Activated CD4-positive, alpha-beta memory T cell treated with anti-CD3 and anti-CD28 coated beads for 36 hours (primary cell): ENCODE measurements around the gene LIN28B. TPM values are rescaled to one million over a fixed set of nuclear protein-coding genes. Genes with fewer than 3 reads are reported as not detected.

Experiments used
- CTCF ChIA-PET: fragments of 350-600 bp; sonication (Branson Sonifier 250); formaldehyde crosslinking; loops from one replicate; lab custom pipeline; 2021; ENCODE audit warnings: antibody characterized with exemption, inconsistent platforms; lab: Charles Lee
- POLR2A ChIA-PET: fragments of 350-600 bp; sonication (Branson Sonifier 250); formaldehyde crosslinking; loops from one replicate; lab custom pipeline; 2021; ENCODE audit warnings: antibody characterized with exemption; lab: Charles Lee
- DNase-seq: peaks from one replicate; pipeline ENCODE4 v3.0.0-alpha.2; 2020
- H3K27ac Mint-ChIP-seq: one replicate; pipeline ENCODE4 v1.8.0; 2021; ENCODE audit warnings: mixed read lengths
- H3K27me3 Mint-ChIP-seq: one replicate; pipeline ENCODE4 v1.8.0; 2021; ENCODE audit warnings: mixed read lengths
- H3K36me3 Mint-ChIP-seq: one replicate; pipeline ENCODE4 v1.8.0; 2021; ENCODE audit warnings: mixed read lengths
- H3K4me1 Mint-ChIP-seq: one replicate; pipeline ENCODE4 v1.8.0; 2021; ENCODE audit warnings: low read depth, mixed read lengths
- H3K4me3 Mint-ChIP-seq: one replicate; pipeline ENCODE4 v1.8.0; 2021; ENCODE audit warnings: mild to moderate bottlenecking, mixed read lengths
- H3K9me3 Mint-ChIP-seq: one replicate; pipeline ENCODE4 v1.8.0; 2021; ENCODE audit warnings: mixed read lengths
- intact Hi-C: fragments of 100-400 bp; cut with micrococcal nuclease; formaldehyde crosslinking; loops from one replicate; pipeline ENCODE4 v1.15.1; 2023
- total RNA-seq, 2 experiments: library from RNA; stranded (reverse); gene quantifications; one replicate each; pipeline ENCODE4 v1.2.3, GENCODE V29; 2021

The LIN28B gene
- total RNA-seq, 2 experiments from 2014 or later, result not detected

- peaks cover 10% of the 10 kb centered on the region for H3K27me3 Mint-ChIP-seq
- ChIA-PET POLR2A (no interaction called here), CTCF (interaction anchor here (1.3 kb wide), 1 partner anchor 19 kb away, joined by 3 read pairs; no protein-coding TSS in a partner anchor)
- H3K4me1 Mint-ChIP-seq, result no peaks in the 10 kb centered on the region
- no peak overlapping the region for H3K27ac Mint-ChIP-seq
- no peaks in the 10 kb centered on the region for H3K36me3 Mint-ChIP-seq
- no peak overlapping the region for H3K4me3 Mint-ChIP-seq
- no peak for DNase-seq
- intact Hi-C loops, result no loop called here
- H3K9me3 Mint-ChIP-seq, result no peaks in the 10 kb centered on the region
Measured at GRCh38 chr6:105107207-105107606, 150.3 kb downstream of the LIN28B start.

- Mint-ChIP-seq H3K36me3 (no peaks in the 10 kb centered on the region), H3K27me3 (peaks cover 14% of the 10 kb centered on the region), H3K9me3 (no peaks in the 10 kb centered on the region), H3K27ac (no peak overlapping the region), H3K4me3 (no peak overlapping the region), H3K4me1 (no peaks in the 10 kb centered on the region)
- intact Hi-C loops, result no loop called here
- DNase-seq, result no peak
- POLR2A ChIA-PET, result no interaction called here
- CTCF ChIA-PET, result no interaction called here
Measured at GRCh38 chr6:105108631-105109262, 151.8 kb downstream of the LIN28B start.

GRCh38 chr6:105109955-105110895 lies 153.3 kb downstream of the LIN28B start:
- Mint-ChIP-seq H3K27ac (no peak overlapping the region), H3K27me3 (peaks cover 16% of the 10 kb centered on the region), H3K4me1 (no peaks in the 10 kb centered on the region), H3K9me3 (no peaks in the 10 kb centered on the region), H3K4me3 (no peak overlapping the region), H3K36me3 (no peaks in the 10 kb centered on the region)
- ChIA-PET CTCF (interaction anchor here (0.8 to 1.1 kb wide), 2 partner anchors 23 to 313 kb away, joined by 3 read pairs; no protein-coding TSS in a partner anchor), POLR2A (interaction anchor here (0.6 kb wide), 1 partner anchor 218 kb away, joined by 3 read pairs; no protein-coding TSS in a partner anchor)
- no peak for DNase-seq
- intact Hi-C loops, result no loop called here

GRCh38 chr6:105111105-105111504 lies 154.2 kb downstream of the LIN28B start:
- ChIA-PET POLR2A (no interaction called here), CTCF (interaction anchor here (1.1 kb wide), 1 partner anchor 312 kb away, joined by 3 read pairs; no protein-coding TSS in a partner anchor)
- no peak overlapping the region for H3K27ac Mint-ChIP-seq
- H3K27me3 Mint-ChIP-seq, result peaks cover 16% of the 10 kb centered on the region
- H3K4me3 Mint-ChIP-seq, result no peak overlapping the region
- intact Hi-C loops, result no loop called here
- DNase-seq, result no peak
- no peaks in the 10 kb centered on the region for H3K36me3 Mint-ChIP-seq
- H3K9me3 Mint-ChIP-seq, result no peaks in the 10 kb centered on the region
- no peaks in the 10 kb centered on the region for H3K4me1 Mint-ChIP-seq

GRCh38 chr6:105111871-105112270 lies 155.0 kb downstream of the LIN28B start:
- intact Hi-C loops, result no loop called here
- CTCF ChIA-PET, result no interaction called here

GRCh38 chr6:105112577-105112976 lies 155.7 kb downstream of the LIN28B start:
- no peak for DNase-seq
- no peaks in the 10 kb centered on the region for H3K9me3 Mint-ChIP-seq
- no peak overlapping the region for H3K27ac Mint-ChIP-seq
- intact Hi-C loops, result no loop called here
- no peak overlapping the region for H3K4me3 Mint-ChIP-seq
- H3K4me1 Mint-ChIP-seq, result no peaks in the 10 kb centered on the region
- H3K27me3 Mint-ChIP-seq, result peaks cover 16% of the 10 kb centered on the region
- no peaks in the 10 kb centered on the region for H3K36me3 Mint-ChIP-seq
- ChIA-PET POLR2A (no interaction called here), CTCF (interaction anchor here (0.7 to 1.3 kb wide), 4 partner anchors 10 to 290 kb away, joined by 3 to 4 read pairs (median 3); partner anchors contain the start of gene PREP)

More at GRCh38 chr6:105111871-105112270, 155.0 kb downstream of the LIN28B start:
- POLR2A ChIA-PET, result no interaction called here
- H3K9me3 Mint-ChIP-seq, result no peaks in the 10 kb centered on the region
- H3K4me3 Mint-ChIP-seq, result no peak overlapping the region
- H3K27ac Mint-ChIP-seq, result no peak overlapping the region
- peaks cover 16% of the 10 kb centered on the region for H3K27me3 Mint-ChIP-seq
- no peak for DNase-seq
- H3K36me3 Mint-ChIP-seq, result no peaks in the 10 kb centered on the region
- H3K4me1 Mint-ChIP-seq, result no peaks in the 10 kb centered on the region

- Mint-ChIP-seq H3K36me3 (no peaks in the 10 kb centered on the region), H3K4me3 (no peak overlapping the region), H3K27ac (no peak overlapping the region), H3K9me3 (no peaks in the 10 kb centered on the region), H3K4me1 (no peaks in the 10 kb centered on the region), H3K27me3 (peaks cover 13% of the 10 kb centered on the region)
- ChIA-PET CTCF (interaction anchor here (0.7 to 1.3 kb wide), 3 partner anchors 9 to 289 kb away, joined by 3 to 4 read pairs (median 3); partner anchors contain the start of gene PREP), POLR2A (no interaction called here)
- intact Hi-C loops, result no loop called here
- no peak for DNase-seq
Measured at GRCh38 chr6:105113422-105113821, 156.5 kb downstream of the LIN28B start.

GRCh38 chr6:105116150-105116549 lies 159.2 kb downstream of the LIN28B start:
- no peak for DNase-seq
- POLR2A ChIA-PET, result interaction anchor here (0.6 kb wide), 1 partner anchor 1777 kb away, joined by 3 read pairs; no protein-coding TSS in a partner anchor
- Mint-ChIP-seq H3K27ac (no peak overlapping the region), H3K36me3 (no peaks in the 10 kb centered on the region), H3K9me3 (no peaks in the 10 kb centered on the region), H3K4me1 (no peaks in the 10 kb centered on the region), H3K4me3 (no peak overlapping the region), H3K27me3 (peaks cover 10% of the 10 kb centered on the region)
- CTCF ChIA-PET, result interaction anchor here (1.0 kb wide), 1 partner anchor 24 kb away, joined by 3 read pairs; no protein-coding TSS in a partner anchor
- intact Hi-C loops, result no loop called here

GRCh38 chr6:105120570-105120969 lies 163.7 kb downstream of the LIN28B start:
- Mint-ChIP-seq H3K4me3 (no peak overlapping the region), H3K9me3 (no peaks in the 10 kb centered on the region), H3K4me1 (no peaks in the 10 kb centered on the region), H3K36me3 (no peaks in the 10 kb centered on the region), H3K27me3 (no peaks in the 10 kb centered on the region), H3K27ac (no peak overlapping the region)
- CTCF ChIA-PET, result no interaction called here
- DNase-seq, result no peak
- POLR2A ChIA-PET, result no interaction called here
- intact Hi-C loops, result no loop called here

- DNase-seq, result no peak
- Mint-ChIP-seq H3K36me3 (no peaks in the 10 kb centered on the region), H3K4me3 (no peak overlapping the region), H3K9me3 (no peaks in the 10 kb centered on the region), H3K4me1 (no peaks in the 10 kb centered on the region), H3K27ac (no peak overlapping the region), H3K27me3 (no peaks in the 10 kb centered on the region)
- ChIA-PET POLR2A (no interaction called here), CTCF (interaction anchor here (0.9 to 1.9 kb wide), 2 partner anchors 9 to 34 kb away, joined by 3 to 6 read pairs; no protein-coding TSS in a partner anchor)
- intact Hi-C loops, result no loop called here
Measured at GRCh38 chr6:105121981-105122380, 165.1 kb downstream of the LIN28B start.

- intact Hi-C loops, result no loop called here
Measured at GRCh38 chr6:105122717-105123116, 165.8 kb downstream of the LIN28B start.

More at GRCh38 chr6:105122717-105123116, 165.8 kb downstream of the LIN28B start:
- Mint-ChIP-seq H3K27ac (no peak overlapping the region), H3K9me3 (no peaks in the 10 kb centered on the region), H3K36me3 (no peaks in the 10 kb centered on the region), H3K4me1 (no peaks in the 10 kb centered on the region), H3K4me3 (no peak overlapping the region), H3K27me3 (no peaks in the 10 kb centered on the region)
- DNase-seq, result no peak
- POLR2A ChIA-PET, result no interaction called here
- CTCF ChIA-PET, result interaction anchor here (0.9 to 1.9 kb wide), 2 partner anchors 10 to 35 kb away, joined by 3 to 6 read pairs; no protein-coding TSS in a partner anchor
